Measurements from ENCODE around the gene CYBA.

The CYBA gene

GRCh38 chr16:88690341-88691128, 39.7 kb upstream of the CYBA start:
- no peak for TF ChIP-seq CTCF (IDR thresholded peaks at IDR 0.05)

- TF ChIP-seq CTCF (IDR thresholded peaks at IDR 0.05), result no peak
These were observed 37.3 kb upstream of the CYBA start for GRCh38 chr16:88688013-88688778.

GRCh38 chr16:88687676-88688012, 36.8 kb upstream of the CYBA start:
- TF ChIP-seq CTCF (IDR thresholded peaks at IDR 0.05), result no peak

GRCh38 chr16:88687254-88687576, 36.4 kb upstream of the CYBA start:
- TF ChIP-seq CTCF (IDR thresholded peaks at IDR 0.05), result no peak

GRCh38 chr16:88686439-88687253, 35.8 kb upstream of the CYBA start, which contains the start of gene SNAI3:
TSS of gene SNAI3 (minus strand) at chr16:88686507. CDS start at chr16:88686406, 101 bp downstream.
- no peak for TF ChIP-seq CTCF (IDR thresholded peaks at IDR 0.05)

GRCh38 chr16:88686062-88686438, 35.2 kb upstream of the CYBA start:
- TF ChIP-seq CTCF (IDR thresholded peaks at IDR 0.05), result no peak

GRCh38 chr16:88685156-88686061, 34.6 kb upstream of the CYBA start:
- TF ChIP-seq CTCF (IDR thresholded peaks at IDR 0.05), result peak; percentile 71
